CD4-positive, alpha-beta memory T cell (primary cell): ENCODE measurements around the gene FAP. TPM values are rescaled to one million over a fixed set of nuclear protein-coding genes. Genes with fewer than 3 reads are reported as not detected.

Experiments used
- CTCF ChIA-PET: fragments of 350-600 bp; sonication (Branson Sonifier 250); formaldehyde crosslinking; loops from one replicate; lab custom pipeline; 2021; ENCODE audit warnings: inconsistent platforms; ENCODE audit not compliant: partially characterized antibody; lab: Charles Lee
- POLR2A ChIA-PET: fragments of 350-600 bp; sonication (Branson Sonifier 250); formaldehyde crosslinking; loops from one replicate; lab custom pipeline; 2021; ENCODE audit not compliant: partially characterized antibody; lab: Charles Lee
- DNase-seq, 5 donors: peaks; one replicate each; pipeline versions ENCODE4 v3.0.0 to v3.0.0-alpha.2; 2020 to 2022; ENCODE audit warnings: mixed read lengths in 1 of 5
- H3K27ac ChIP-seq: one replicate; pipeline ENCODE4 v1.7.0; 2013; ENCODE audit warnings: low read depth, low read length
- H3K27me3 ChIP-seq: 2 replicates; pipeline ENCODE4 v1.7.0; 2013; ENCODE audit warnings: mild to moderate bottlenecking, low read length, moderate library complexity; ENCODE audit not compliant: insufficient read depth
- H3K36me3 ChIP-seq: 2 replicates; pipeline ENCODE4 v1.7.0; 2013; ENCODE audit warnings: mild to moderate bottlenecking, low read length, moderate library complexity; ENCODE audit not compliant: insufficient read depth
- H3K4me1 ChIP-seq: 2 replicates; pipeline ENCODE4 v1.7.0; 2013; ENCODE audit warnings: mild to moderate bottlenecking, low read length, moderate library complexity; ENCODE audit not compliant: insufficient read depth
- H3K4me3 ChIP-seq, 2 donors: one replicate each; pipeline ENCODE4 v1.7.0; 2013; ENCODE audit warnings: low read length in 2 of 2, mild to moderate bottlenecking in 1 of 2
- H3K9me3 ChIP-seq, 2 donors: one replicate each; pipeline ENCODE4 v1.7.0; 2013; ENCODE audit warnings: low read length in 2 of 2, control low read depth in 1 of 2; ENCODE audit not compliant: control insufficient read depth in 1 of 2
- H3K27ac Mint-ChIP-seq, 7 donors: one replicate each; pipeline ENCODE4 v1.8.0; 2020 to 2021; ENCODE audit warnings: mixed read lengths in 7 of 7, mild to moderate bottlenecking in 6 of 7, inconsistent platforms in 3 of 7, moderate library complexity in 3 of 7
- H3K27me3 Mint-ChIP-seq, 2 donors: one replicate each; pipeline ENCODE4 v1.8.0; 2020 to 2021; ENCODE audit warnings: mixed read lengths in 2 of 2
- H3K36me3 Mint-ChIP-seq, 2 donors: one replicate each; pipeline ENCODE4 v1.8.0; 2020 to 2021; ENCODE audit warnings: mixed read lengths in 2 of 2, inconsistent platforms in 1 of 2, mild to moderate bottlenecking in 1 of 2
- H3K4me1 Mint-ChIP-seq, 4 donors: one replicate each; pipeline ENCODE4 v1.8.0; 2020 to 2021; ENCODE audit warnings: mixed read lengths in 4 of 4, mild to moderate bottlenecking in 1 of 4
- H3K4me3 Mint-ChIP-seq, 8 donors: one replicate each; pipeline ENCODE4 v1.8.0; 2020 to 2021; ENCODE audit warnings: mixed read lengths in 8 of 8, mild to moderate bottlenecking in 7 of 8, moderate library complexity in 6 of 8, inconsistent platforms in 3 of 8
- H3K9me3 Mint-ChIP-seq, 8 donors: one replicate each; pipeline ENCODE4 v1.8.0; 2020 to 2021; ENCODE audit warnings: mixed read lengths in 8 of 8, mild to moderate bottlenecking in 5 of 8, inconsistent platforms in 3 of 8, moderate library complexity in 1 of 8
- intact Hi-C: fragments of 100-400 bp; cut with micrococcal nuclease; formaldehyde crosslinking; loops from one replicate; pipeline ENCODE4 v1.15.1; 2023
- polyA plus RNA-seq, 2 donors: library from polyadenylated mRNA; unstranded; fragments of 300-500 nt; fragmentation: Illumina TruSeq; gene quantifications; one replicate each; pipeline ENCODE4 v1.2.3, GENCODE V29; 2021
- total RNA-seq, 2 experiments: library from RNA; stranded (reverse); gene quantifications; one replicate each; pipeline ENCODE4 v1.2.3, GENCODE V29; 2021

The FAP gene
- total and polyA plus RNA-seq, 4 experiments from 2014 or later, result not detected

- no peaks in the 10 kb centered on the region for H3K9me3 ChIP-seq
- POLR2A ChIA-PET, result no interaction called here
- no peaks in the 10 kb centered on the region for H3K4me1 ChIP-seq
These were observed 46.0 kb downstream of the FAP start for GRCh38 chr2:162197069-162197825.

GRCh38 chr2:162196638-162197037 is 46.6 kb downstream of the FAP start:
- no peaks in the 10 kb centered on the region for H3K9me3 ChIP-seq
- H3K4me3 ChIP-seq, result no peak overlapping the region
- H3K27me3 ChIP-seq, result no peaks in the 10 kb centered on the region
- intact Hi-C loops, result no loop called here
- no peaks in the 10 kb centered on the region for H3K4me1 Mint-ChIP-seq
- H3K4me3 Mint-ChIP-seq, result no peak overlapping the region
- no peak overlapping the region for H3K27ac Mint-ChIP-seq
- no peak for DNase-seq
- POLR2A ChIA-PET, result no interaction called here
- H3K9me3 Mint-ChIP-seq, result no peaks in the 10 kb centered on the region
- H3K4me1 ChIP-seq, result no peaks in the 10 kb centered on the region
- peaks cover 21 to 41% of the 10 kb centered on the region in 2 donors for H3K27me3 Mint-ChIP-seq
- H3K36me3 Mint-ChIP-seq, result no peaks in the 10 kb centered on the region
- H3K36me3 ChIP-seq, result no peaks in the 10 kb centered on the region
- H3K27ac ChIP-seq, result no peak overlapping the region
- CTCF ChIA-PET, result interaction anchor here (1.2 kb wide), 1 partner anchor 13 kb away, joined by 3 read pairs; no protein-coding TSS in a partner anchor

More at GRCh38 chr2:162197069-162197825, 46.0 kb downstream of the FAP start:
- Histone ChIP-seq H3K27ac (no peak overlapping the region), H3K27me3 (no peaks in the 10 kb centered on the region), H3K4me3 (no peak overlapping the region), H3K36me3 (no peaks in the 10 kb centered on the region)
- no peak overlapping the region for H3K27ac Mint-ChIP-seq
- H3K4me3 Mint-ChIP-seq, result no peak overlapping the region
- intact Hi-C loops, result no loop called here
- H3K4me1 Mint-ChIP-seq, result no peaks in the 10 kb centered on the region
- H3K9me3 Mint-ChIP-seq, result no peaks in the 10 kb centered on the region
- H3K27me3 Mint-ChIP-seq, result peaks cover 16 to 36% of the 10 kb centered on the region in 2 donors
- H3K36me3 Mint-ChIP-seq, result no peaks in the 10 kb centered on the region
- no peak for DNase-seq
- CTCF ChIA-PET, result interaction anchor here (1.2 kb wide), 1 partner anchor 14 kb away, joined by 3 read pairs; no protein-coding TSS in a partner anchor

- Mint-ChIP-seq H3K27ac (no peak overlapping the region), H3K27me3 (peaks cover 13 to 24% of the 10 kb centered on the region in 2 donors), H3K4me3 (no peak overlapping the region), H3K36me3 (no peaks in the 10 kb centered on the region), H3K9me3 (peaks cover 0 to 2% (median 0%) of the 10 kb centered on the region in 8 donors), H3K4me1 (no peaks in the 10 kb centered on the region)
- Histone ChIP-seq H3K4me1 (no peaks in the 10 kb centered on the region), H3K27me3 (no peaks in the 10 kb centered on the region), H3K9me3 (no peaks in the 10 kb centered on the region), H3K4me3 (no peak overlapping the region), H3K27ac (no peak overlapping the region), H3K36me3 (no peaks in the 10 kb centered on the region)
- CTCF ChIA-PET, result no interaction called here
- intact Hi-C loops, result no loop called here
- DNase-seq, result no peak
- POLR2A ChIA-PET, result no interaction called here
These were observed 54.8 kb downstream of the FAP start for GRCh38 chr2:162188451-162188850.

GRCh38 chr2:162185541-162186232 is 57.6 kb downstream of the FAP start:
- Mint-ChIP-seq H3K4me1 (no peaks in the 10 kb centered on the region), H3K4me3 (no peak overlapping the region), H3K27ac (no peak overlapping the region), H3K36me3 (peaks cover 0 to 1% of the 10 kb centered on the region in 2 donors), H3K9me3 (peaks cover 0 to 2% (median 0%) of the 10 kb centered on the region in 8 donors), H3K27me3 (peaks cover 6 to 11% of the 10 kb centered on the region in 2 donors)
- DNase-seq, result no peak
- Histone ChIP-seq H3K27me3 (no peaks in the 10 kb centered on the region), H3K4me3 (no peak overlapping the region), H3K36me3 (no peaks in the 10 kb centered on the region), H3K27ac (no peak overlapping the region), H3K9me3 (no peaks in the 10 kb centered on the region), H3K4me1 (no peaks in the 10 kb centered on the region)
- ChIA-PET CTCF (interaction anchor here (1.6 to 2.3 kb wide), 3 partner anchors 14 to 32 kb away, joined by 3 to 7 read pairs (median 4); no protein-coding TSS in a partner anchor), POLR2A (no interaction called here)
- intact Hi-C loops, result no loop called here

GRCh38 chr2:162184821-162185450 is 58.3 kb downstream of the FAP start:
- Histone ChIP-seq H3K4me3 (no peak overlapping the region), H3K36me3 (no peaks in the 10 kb centered on the region), H3K27me3 (no peaks in the 10 kb centered on the region), H3K27ac (no peak overlapping the region), H3K4me1 (no peaks in the 10 kb centered on the region), H3K9me3 (no peaks in the 10 kb centered on the region)
- Mint-ChIP-seq H3K4me1 (no peaks in the 10 kb centered on the region), H3K27me3 (peaks cover 6 to 9% of the 10 kb centered on the region in 2 donors), H3K4me3 (no peak overlapping the region), H3K36me3 (peaks cover 0 to 4% of the 10 kb centered on the region in 2 donors), H3K9me3 (peaks cover 0 to 2% (median 0%) of the 10 kb centered on the region in 8 donors), H3K27ac (no peak overlapping the region)
- intact Hi-C loops, result no loop called here
- CTCF ChIA-PET, result interaction anchor here (1.6 kb wide), 1 partner anchor 29 kb away, joined by 3 read pairs; no protein-coding TSS in a partner anchor
- POLR2A ChIA-PET, result no interaction called here
- no peak for DNase-seq

GRCh38 chr2:162184359-162184758 is 58.9 kb downstream of the FAP start:
- H3K27ac Mint-ChIP-seq, result no peak overlapping the region
- CTCF ChIA-PET, result interaction anchor here (1.6 kb wide), 1 partner anchor 29 kb away, joined by 3 read pairs; no protein-coding TSS in a partner anchor

GRCh38 chr2:162182395-162182794 is 60.9 kb downstream of the FAP start:
- Histone ChIP-seq H3K4me1 (no peaks in the 10 kb centered on the region), H3K27ac (no peak overlapping the region), H3K36me3 (no peaks in the 10 kb centered on the region), H3K9me3 (no peaks in the 10 kb centered on the region), H3K4me3 (no peak overlapping the region), H3K27me3 (no peaks in the 10 kb centered on the region)
- peaks cover 0 to 4% of the 10 kb centered on the region in 2 donors for H3K36me3 Mint-ChIP-seq
- ChIA-PET POLR2A (no interaction called here), CTCF (no interaction called here)
- H3K9me3 Mint-ChIP-seq, result peaks cover 0 to 2% (median 0%) of the 10 kb centered on the region in 8 donors
- no peak overlapping the region for H3K27ac Mint-ChIP-seq
- peaks cover 14% of the 10 kb centered on the region in 2 donors for H3K27me3 Mint-ChIP-seq
- intact Hi-C loops, result no loop called here
- no peak for DNase-seq
- no peaks in the 10 kb centered on the region for H3K4me1 Mint-ChIP-seq
- no peak overlapping the region for H3K4me3 Mint-ChIP-seq

More at GRCh38 chr2:162184359-162184758, 58.9 kb downstream of the FAP start:
- Histone ChIP-seq H3K36me3 (no peaks in the 10 kb centered on the region), H3K9me3 (no peaks in the 10 kb centered on the region), H3K4me1 (no peaks in the 10 kb centered on the region), H3K27me3 (no peaks in the 10 kb centered on the region), H3K4me3 (no peak overlapping the region), H3K27ac (no peak overlapping the region)
- H3K36me3 Mint-ChIP-seq, result peaks cover 0 to 4% of the 10 kb centered on the region in 2 donors
- H3K9me3 Mint-ChIP-seq, result peaks cover 0 to 2% (median 0%) of the 10 kb centered on the region in 8 donors
- no peaks in the 10 kb centered on the region for H3K4me1 Mint-ChIP-seq
- POLR2A ChIA-PET, result no interaction called here
- DNase-seq, result no peak
- intact Hi-C loops, result no loop called here
- no peak overlapping the region for H3K4me3 Mint-ChIP-seq
- peaks cover 8 to 11% of the 10 kb centered on the region in 2 donors for H3K27me3 Mint-ChIP-seq
